Left lung (tissue), 10 donors: ENCODE data around the gene TIAM1. TPM values are rescaled to one million over a fixed set of nuclear protein-coding genes. Genes with fewer than 3 reads are reported as not detected.

Experiments used
- ATAC-seq: fragments of 200-7000 bp; cut with Tn5 transposase; one replicate; pipeline ENCODE4 v1.9.1; 2020; ENCODE audit warnings: moderate library complexity
- DNase-seq, 4 donors: peaks; one replicate each; pipeline ENCODE4 v3.0.0-alpha.2; 2013 to 2020
- H3K27ac ChIP-seq, 2 donors: fragments of 200-600 bp; sonication (generic) in 1 of 2; one replicate each; pipeline versions ENCODE4 v1.5.0 to v1.8.0; 2020 to 2021
- H3K27me3 ChIP-seq, 2 donors: fragments of 200-600 bp; sonication (generic) in 1 of 2; one replicate each; pipeline versions ENCODE4 v1.5.0 to v1.8.0; 2020 to 2021
- H3K36me3 ChIP-seq, 2 donors: fragments of 200-600 bp; sonication (generic) in 1 of 2; one replicate each; pipeline versions ENCODE4 v1.5.0 to v1.8.0; 2020 to 2021
- H3K4me1 ChIP-seq, 2 donors: fragments of 200-600 bp; one replicate each; pipeline ENCODE4 v1.8.0; 2021
- H3K4me3 ChIP-seq, 2 donors: fragments of 200-600 bp; sonication (generic) in 1 of 2; one replicate each; pipeline versions ENCODE4 v1.5.0 to v1.8.0; 2020 to 2021; ENCODE audit warnings: mild to moderate bottlenecking in 1 of 2
- H3K9me3 ChIP-seq, 2 donors: fragments of 200-600 bp; sonication (generic) in 1 of 2; one replicate each; pipeline versions ENCODE4 v1.5.0 to v1.8.0; 2020 to 2021
- intact Hi-C, 2 donors: fragments of 100-400 bp; cut with DNase I; formaldehyde crosslinking; loops; one replicate each; pipeline versions ENCODE4 v1.11.2 to v1.14.2; 2022
- polyA plus RNA-seq, 6 donors: library from polyadenylated mRNA; unstranded; fragments of 120-200 nt; gene quantifications; one replicate each; pipeline ENCODE4 v1.2.1, GENCODE V29; 2013; ENCODE audit not compliant: insufficient read length in 6 of 6
- total RNA-seq, 2 donors: library from RNA; stranded (reverse); fragmentation: NEBNext Ultra II Directional; extraction: Animal tissue kit (Norgen Biotek cat#: 25700); gene quantifications; one replicate each; pipeline ENCODE4 v1.2.1, GENCODE V29; 2021
- TF ChIP-seq, protein P1 (sequence below), 2 donors: fragments of 200-600 bp; sonication (generic) in 1 of 2; IDR thresholded peaks; one replicate each; pipeline versions ENCODE4 v1.5.0 to v1.8.0; 2021; ENCODE audit warnings: antibody characterized with exemption in 2 of 2
- donor health status: DM: no; HTN: yes; CAD: no.
- donor health status: DM: no; HTN: no; CAD: no.

Gene TIAM1
- total and polyA plus RNA-seq, 8 donors: 9.7 to 65.5 (median 49.5) TPM

DNA sequence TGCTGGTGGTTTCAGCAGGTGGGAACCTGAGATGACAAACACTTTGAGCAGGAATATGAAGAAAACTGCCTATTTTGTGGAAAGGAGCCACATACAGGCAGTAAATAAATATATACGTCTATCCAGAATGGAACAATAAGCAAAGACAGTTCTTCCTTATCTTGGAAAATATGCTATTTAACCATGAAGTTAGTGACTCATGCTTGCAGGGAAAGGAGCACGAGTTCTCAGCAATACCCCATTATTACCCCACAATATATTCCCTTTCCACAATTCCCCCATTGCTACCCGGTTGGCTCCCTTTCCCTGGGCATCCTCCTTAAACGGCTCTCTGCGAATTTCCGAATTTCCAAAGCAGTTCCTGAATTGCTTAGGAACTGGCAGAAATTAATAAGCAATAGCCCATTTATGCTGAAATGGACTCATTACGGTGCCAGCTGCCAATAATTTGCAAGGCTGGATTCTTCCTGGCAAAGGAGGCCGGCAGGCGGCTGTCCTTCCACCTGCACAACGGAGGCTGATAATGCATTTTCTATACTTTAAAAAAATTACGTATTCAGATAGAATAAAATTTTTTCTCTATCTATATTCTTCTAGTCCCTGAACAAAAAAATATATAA lies 65.4 kb downstream of the TIAM1 start:
- H3K27me3 ChIP-seq: no peaks in the 10 kb centered on the region
- H3K27ac ChIP-seq: no peak overlapping the region
- no peaks in the 10 kb centered on the region for H3K9me3 ChIP-seq
- TF ChIP-seq, protein P1, sequence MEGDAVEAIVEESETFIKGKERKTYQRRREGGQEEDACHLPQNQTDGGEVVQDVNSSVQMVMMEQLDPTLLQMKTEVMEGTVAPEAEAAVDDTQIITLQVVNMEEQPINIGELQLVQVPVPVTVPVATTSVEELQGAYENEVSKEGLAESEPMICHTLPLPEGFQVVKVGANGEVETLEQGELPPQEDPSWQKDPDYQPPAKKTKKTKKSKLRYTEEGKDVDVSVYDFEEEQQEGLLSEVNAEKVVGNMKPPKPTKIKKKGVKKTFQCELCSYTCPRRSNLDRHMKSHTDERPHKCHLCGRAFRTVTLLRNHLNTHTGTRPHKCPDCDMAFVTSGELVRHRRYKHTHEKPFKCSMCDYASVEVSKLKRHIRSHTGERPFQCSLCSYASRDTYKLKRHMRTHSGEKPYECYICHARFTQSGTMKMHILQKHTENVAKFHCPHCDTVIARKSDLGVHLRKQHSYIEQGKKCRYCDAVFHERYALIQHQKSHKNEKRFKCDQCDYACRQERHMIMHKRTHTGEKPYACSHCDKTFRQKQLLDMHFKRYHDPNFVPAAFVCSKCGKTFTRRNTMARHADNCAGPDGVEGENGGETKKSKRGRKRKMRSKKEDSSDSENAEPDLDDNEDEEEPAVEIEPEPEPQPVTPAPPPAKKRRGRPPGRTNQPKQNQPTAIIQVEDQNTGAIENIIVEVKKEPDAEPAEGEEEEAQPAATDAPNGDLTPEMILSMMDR (IDR thresholded peaks at IDR 0.05): no peak
- H3K36me3 ChIP-seq: no peaks in the 10 kb centered on the region
- no peak for DNase-seq
- H3K4me1 ChIP-seq: no peaks in the 10 kb centered on the region
- no peak overlapping the region for H3K4me3 ChIP-seq
- no peak for ATAC-seq
- intact Hi-C loops: no loop called here

DNA sequence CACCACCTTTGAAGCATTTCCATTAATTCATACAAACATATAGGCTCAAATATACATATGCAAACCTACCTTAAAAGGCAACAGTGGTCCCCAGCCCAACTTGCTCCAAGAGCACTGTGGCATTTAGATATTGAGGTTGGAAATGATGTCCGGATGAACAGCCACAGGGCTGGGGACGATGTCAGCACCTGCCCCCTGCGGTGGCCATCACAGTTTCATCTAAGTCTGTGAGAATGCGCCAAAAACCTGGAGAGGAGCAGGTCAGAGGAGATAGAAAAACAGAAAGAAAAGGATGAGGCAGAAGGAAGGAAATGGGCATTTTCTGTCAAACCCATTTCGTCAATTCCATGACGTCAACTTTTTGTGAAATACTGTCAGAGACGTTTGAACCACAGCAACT lies 67.4 kb downstream of the TIAM1 start:
- intact Hi-C loops: no loop called here

DNA sequence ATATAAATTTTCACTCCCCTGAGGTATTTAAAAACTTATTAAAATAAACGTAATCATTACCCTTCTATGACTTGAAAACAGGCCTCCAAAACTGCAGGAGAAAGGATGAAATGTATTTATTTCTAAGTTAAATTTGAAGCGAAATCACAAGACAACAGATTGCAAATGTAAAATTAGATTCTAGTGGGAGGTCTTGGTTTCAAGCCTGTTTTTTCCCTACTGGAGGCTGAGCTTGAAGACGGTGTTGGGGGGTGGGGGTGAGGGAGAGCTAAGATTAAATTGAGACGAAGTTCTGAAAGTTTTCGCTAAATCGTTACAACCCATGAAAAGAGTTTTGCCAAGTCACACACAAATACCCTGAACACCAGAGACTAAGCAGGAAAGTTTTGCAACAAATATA lies 68.2 kb downstream of the TIAM1 start:
- no peaks in the 10 kb centered on the region for H3K9me3 ChIP-seq
- ATAC-seq (no peak), DNase-seq (no peak)
- no peaks in the 10 kb centered on the region for H3K36me3 ChIP-seq
- TF ChIP-seq, protein P1 (IDR thresholded peaks at IDR 0.05): no peak
- intact Hi-C loops: no loop called here
- H3K27ac ChIP-seq: no peak overlapping the region
- H3K27me3 ChIP-seq: no peaks in the 10 kb centered on the region
- no peaks in the 10 kb centered on the region for H3K4me1 ChIP-seq
- H3K4me3 ChIP-seq: no peak overlapping the region

More for the DNA sequence above, 67.4 kb downstream of the TIAM1 start:
- Histone ChIP-seq H3K27ac (no peak overlapping the region), H3K4me3 (no peak overlapping the region), H3K27me3 (no peaks in the 10 kb centered on the region), H3K4me1 (no peaks in the 10 kb centered on the region), H3K36me3 (no peaks in the 10 kb centered on the region), H3K9me3 (no peaks in the 10 kb centered on the region)
- ATAC-seq (no peak), DNase-seq (no peak)
- TF ChIP-seq, protein P1 (IDR thresholded peaks at IDR 0.05): no peak

DNA sequence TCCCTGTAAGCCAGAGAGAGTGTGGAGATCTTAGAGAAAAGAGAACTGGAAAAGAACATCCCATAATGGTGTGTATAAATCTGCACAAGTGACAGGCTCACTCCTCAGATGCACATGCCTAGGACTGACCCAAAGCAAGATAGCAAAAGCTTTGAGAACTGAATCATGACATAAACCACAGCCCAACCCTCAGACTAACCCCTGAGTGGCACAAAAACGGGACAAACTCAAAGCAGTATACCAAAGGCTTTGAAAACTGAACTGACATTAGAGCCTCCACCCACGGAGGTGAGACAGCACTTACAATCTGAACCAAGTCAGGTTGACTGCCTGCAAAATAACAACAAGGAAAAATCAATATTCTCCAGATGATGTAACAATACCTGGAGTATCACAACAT lies 70.8 kb downstream of the TIAM1 start:
- Histone ChIP-seq H3K27ac (no peak overlapping the region), H3K36me3 (no peaks in the 10 kb centered on the region), H3K4me1 (no peaks in the 10 kb centered on the region), H3K27me3 (no peaks in the 10 kb centered on the region), H3K4me3 (no peak overlapping the region), H3K9me3 (no peaks in the 10 kb centered on the region)
- DNase-seq: no peak
- intact Hi-C loops: no loop called here
- ATAC-seq: no peak
- TF ChIP-seq, protein P1 (IDR thresholded peaks at IDR 0.05): no peak

DNA sequence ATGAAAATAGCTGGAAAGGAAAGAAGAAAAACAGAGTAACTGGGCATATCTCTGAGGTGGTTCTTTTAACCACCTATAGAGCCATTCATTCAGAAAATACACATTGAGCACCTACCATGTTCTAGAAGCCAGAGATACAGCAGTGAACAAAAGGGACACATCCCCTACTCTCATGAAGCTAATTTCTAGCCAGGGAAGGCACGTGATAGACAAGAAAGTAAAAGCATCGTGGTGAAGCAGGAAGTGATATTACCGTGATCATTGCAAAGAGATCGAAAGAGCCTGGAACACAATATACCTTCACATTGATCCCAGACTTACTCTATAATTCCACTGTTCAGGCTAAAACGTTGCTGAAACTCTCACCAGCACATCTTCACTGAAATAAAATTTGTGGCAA lies 76.0 kb downstream of the TIAM1 start:
- Histone ChIP-seq H3K4me3 (no peak overlapping the region), H3K27me3 (no peaks in the 10 kb centered on the region), H3K27ac (no peak overlapping the region), H3K9me3 (no peaks in the 10 kb centered on the region), H3K36me3 (no peaks in the 10 kb centered on the region), H3K4me1 (no peaks in the 10 kb centered on the region)
- no peak for DNase-seq
- TF ChIP-seq, protein P1 (IDR thresholded peaks at IDR 0.05): no peak
- intact Hi-C loops: no loop called here
- no peak for ATAC-seq
